SK-N-SH (cell line): ENCODE data around the gene AMPH.

Experiments used
- CTCF ChIP-seq: fragments of 200-600 bp; sonication (generic); IDR thresholded peaks from 2 replicates; pipeline ENCODE4 v1.6.1; 2017; ENCODE audit warnings: antibody characterized with exemption, mild to moderate bottlenecking, moderate library complexity
- EP300 ChIP-seq, 2 experiments: IDR thresholded peaks; 2 replicates each; pipeline versions ENCODE4 v1.4.0 to v1.6.1; 2012; ENCODE audit warnings: borderline replicate concordance in 1 of 2, low read depth in 1 of 2, low read length in 1 of 2
- EZH2phosphoT487 ChIP-seq: fragments of 200-600 bp; sonication (generic); IDR thresholded peaks from 2 replicates; pipeline ENCODE4 v1.6.1; 2017; ENCODE audit warnings: low read depth, mixed run types, mild to moderate bottlenecking, antibody characterized with exemption, moderate library complexity, borderline replicate concordance
- MEF2A ChIP-seq: IDR thresholded peaks from 2 replicates; pipeline ENCODE4 v1.4.0; 2012; ENCODE audit warnings: low read depth, borderline replicate concordance
- MXI1 ChIP-seq: IDR thresholded peaks from 2 replicates; pipeline ENCODE4 v1.6.1; 2012; ENCODE audit warnings: mild to moderate bottlenecking, low read depth, low read length, improper control_type of control experiment
- NFIC ChIP-seq: IDR thresholded peaks from 2 replicates; pipeline ENCODE4 v1.4.0; 2012; ENCODE audit warnings: borderline replicate concordance
- POLR2AphosphoS5 ChIP-seq: IDR thresholded peaks from 2 replicates; pipeline ENCODE4 v1.6.1; 2012; ENCODE audit warnings: low read depth, low read length
- RAD21 ChIP-seq: IDR thresholded peaks from 2 replicates; pipeline ENCODE4 v1.6.1; 2012; ENCODE audit warnings: mild to moderate bottlenecking, low read length
- ZBTB33 ChIP-seq: IDR thresholded peaks from 2 replicates; pipeline ENCODE4 v1.4.0; 2012; ENCODE audit warnings: low read depth, borderline replicate concordance

- TF ChIP-seq ZBTB33 (no peak), CTCF (no peak), NFIC (no peak), MEF2A (no peak), EP300 (IDR thresholded peaks at IDR 0.05; ENCODE audit: borderline replicate concordance in 1 of 2, low read depth in 1 of 2, low read length in 1 of 2) (no peak), RAD21 (no peak), EZH2phosphoT487 (no peak), POLR2AphosphoS5 (no peak), MXI1 (no peak)
Observed at GRCh38 chr7:38518541-38518940, 112.6 kb downstream of the AMPH start.
